Bronchial epithelial cell (primary cell): ENCODE data around the gene GPR62. TPM values are rescaled to one million over a fixed set of nuclear protein-coding genes. Genes with fewer than 3 reads are reported as not detected.

Source experiments
- DNase-seq: peaks from one replicate; pipeline ENCODE4 v3.0.0-alpha.2; 2010; ENCODE audit warnings: low read depth
- FAIRE-seq: peaks from 2 replicates; lab custom pipeline; 2011; peaks lifted over from hg19 to GRCh38; lab: Jason Lieb, UNC
- H3K27me3 ChIP-seq: 2 replicates; pipeline ENCODE4 v1.5.1; 2011; ENCODE audit warnings: low read length; ENCODE audit not compliant: control insufficient read depth, insufficient read depth
- H3K36me3 ChIP-seq: 2 replicates; pipeline ENCODE4 v1.5.1; 2011; ENCODE audit warnings: low read length; ENCODE audit not compliant: control insufficient read depth, insufficient read depth
- H3K4me3 ChIP-seq: 2 replicates; pipeline ENCODE4 v1.5.1; 2011; ENCODE audit warnings: mild to moderate bottlenecking, low read depth, low read length, control low read depth
- CTCF ChIP-seq: IDR thresholded peaks from 2 replicates; pipeline ENCODE4 v1.5.1; 2011; ENCODE audit warnings: mild to moderate bottlenecking, moderate library complexity, low read length, control low read depth, inconsistent platforms; ENCODE audit not compliant: insufficient read depth, severe bottlenecking
- total RNA-seq: library from RNA; depleted of rRNA; stranded (reverse); fragments of >200 nt; gene quantifications from 2 replicates; pipeline ENCODE4 v1.2.1, GENCODE V29; 2014

The GPR62 gene
- not detected in 2 replicates for total RNA-seq

DNA sequence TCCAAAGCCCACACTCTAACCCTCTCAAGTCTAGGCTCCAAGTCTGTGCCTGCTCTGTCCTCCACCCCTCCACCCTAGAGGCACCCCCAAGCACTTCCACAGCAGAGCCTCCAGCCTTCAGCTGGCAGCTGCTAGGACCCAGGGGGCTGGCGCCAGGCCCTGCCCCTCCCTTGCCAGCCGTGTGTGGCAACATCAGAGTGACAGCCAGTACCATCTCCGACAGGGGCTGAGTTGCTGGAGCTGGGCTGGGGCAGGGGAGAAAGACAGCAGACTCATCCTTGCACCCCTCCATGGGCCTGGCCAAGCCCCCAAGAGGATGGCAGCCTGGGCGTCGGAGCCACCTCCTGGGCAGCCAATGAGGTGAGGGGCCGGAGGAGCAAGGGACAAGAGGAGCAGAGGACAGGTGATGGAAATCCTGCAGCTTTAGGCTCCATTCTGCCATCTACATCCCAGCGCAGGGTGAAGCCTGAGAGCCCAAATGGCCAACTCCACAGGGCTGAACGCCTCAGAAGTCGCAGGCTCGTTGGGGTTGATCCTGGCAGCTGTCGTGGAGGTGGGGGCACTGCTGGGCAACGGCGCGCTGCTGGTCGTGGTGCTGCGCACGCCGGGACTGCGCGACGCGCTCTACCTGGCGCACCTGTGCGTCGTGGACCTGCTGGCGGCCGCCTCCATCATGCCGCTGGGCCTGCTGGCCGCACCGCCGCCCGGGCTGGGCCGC, at the start of gene GPR62:
Gene GPR62, plus strand, starts transcription at position 207 of the 718 bp plus-strand sequence. Its CDS starts 272 bp downstream, at position 479.
- DNase-seq (no peak), FAIRE-seq (no peak)
- Histone ChIP-seq H3K36me3 (peaks cover 1% of the 10 kb centered on the region), H3K27me3 (peaks cover 7% of the 10 kb centered on the region), H3K4me3 (peak within 1 kb of the TSS; percentile 23)
- TF ChIP-seq CTCF, result no peak

- peak; percentile 56 for DNase-seq
- no peak overlapping the region for H3K4me3 ChIP-seq
- H3K36me3 ChIP-seq, result no peaks in the 10 kb centered on the region
- H3K27me3 ChIP-seq, result no peaks in the 10 kb centered on the region
- TF ChIP-seq CTCF, result no peak
- FAIRE-seq, result peak; percentile 32
Measured at GRCh38 chr3:51908026-51908425, 47.2 kb upstream of the GPR62 start.

- DNase-seq, result no peak
- Histone ChIP-seq H3K4me3 (no peak overlapping the region), H3K27me3 (no peaks in the 10 kb centered on the region), H3K36me3 (no peaks in the 10 kb centered on the region)
- FAIRE-seq, result no peak
- no peak for TF ChIP-seq CTCF
Measured at GRCh38 chr3:51916418-51916817, 38.8 kb upstream of the GPR62 start.

DNA sequence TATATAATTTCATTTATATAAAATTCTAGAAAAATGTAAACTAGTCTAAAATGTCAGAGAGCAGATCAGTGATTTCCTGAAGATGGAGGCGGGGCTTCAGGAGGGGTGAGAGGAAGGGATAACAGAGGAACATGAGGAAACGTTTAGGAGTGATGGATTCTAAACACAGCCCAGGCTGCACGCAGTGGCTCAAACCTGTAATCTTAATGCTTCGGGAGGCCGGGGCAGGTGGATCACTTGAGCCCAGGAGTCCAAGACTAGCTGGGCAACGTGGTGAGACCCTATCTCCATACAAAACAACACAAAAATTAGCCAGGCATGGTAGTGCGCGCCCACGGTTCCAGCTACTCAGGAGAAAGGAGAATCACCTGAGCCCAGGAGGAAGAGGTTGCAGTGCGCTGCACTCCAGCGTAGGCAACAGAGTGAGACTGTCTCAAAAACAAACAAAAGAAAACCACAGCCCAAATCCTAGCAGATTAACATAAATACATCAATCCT, 34.1 kb upstream of the GPR62 start:
- Histone ChIP-seq H3K4me3 (no peak overlapping the region), H3K27me3 (no peaks in the 10 kb centered on the region), H3K36me3 (no peaks in the 10 kb centered on the region)
- no peak for FAIRE-seq
- TF ChIP-seq CTCF, result no peak
- DNase-seq, result no peak

GRCh38 chr3:51927061-51927977, 27.9 kb upstream of the GPR62 start:
- Histone ChIP-seq H3K36me3 (no peaks in the 10 kb centered on the region), H3K27me3 (no peaks in the 10 kb centered on the region), H3K4me3 (no peak overlapping the region)
- TF ChIP-seq CTCF, result no peak
- DNase-seq, result no peak
- FAIRE-seq, result no peak
